H9 (cell line): ENCODE data around the gene TYMP. TPM values are rescaled to one million over a fixed set of nuclear protein-coding genes. Genes with fewer than 3 reads are reported as not detected.

Experiments used
- DNase-seq: peaks from one replicate; pipeline ENCODE4 v3.0.0-alpha.2; 2017
- H2AFZ ChIP-seq: one replicate; pipeline ENCODE4 v1.6.1; 2013; ENCODE audit warnings: mild to moderate bottlenecking, low read length, control low read depth, moderate library complexity
- H2AK5ac ChIP-seq: 2 replicates; pipeline ENCODE4 v1.6.1; 2013; ENCODE audit warnings: low read length, control low read depth, mixed read lengths; ENCODE audit not compliant: insufficient read length
- H2BK120ac ChIP-seq: one replicate; pipeline ENCODE4 v1.6.1; 2013; ENCODE audit warnings: low read depth, mild to moderate bottlenecking, low read length, control low read depth, inconsistent platforms; ENCODE audit not compliant: poor library complexity, severe bottlenecking
- H2BK12ac ChIP-seq: 2 replicates; pipeline ENCODE4 v1.6.1; 2013; ENCODE audit warnings: low read length, control low read depth, mixed read lengths, low read depth; ENCODE audit not compliant: insufficient read length
- H2BK15ac ChIP-seq: 2 replicates; pipeline ENCODE4 v1.6.1; 2013; ENCODE audit warnings: low read depth, low read length, control low read depth
- H2BK20ac ChIP-seq: one replicate; pipeline ENCODE4 v1.6.1; 2013; ENCODE audit warnings: low read depth, mild to moderate bottlenecking, low read length, control low read depth, inconsistent platforms; ENCODE audit not compliant: poor library complexity, severe bottlenecking
- H2BK5ac ChIP-seq: 2 replicates; pipeline ENCODE4 v1.6.1; 2013; ENCODE audit warnings: low read length, control low read depth, mixed read lengths; ENCODE audit not compliant: insufficient read length
- H3K14ac ChIP-seq: 2 replicates; pipeline ENCODE4 v1.6.1; 2013; ENCODE audit warnings: low read length, control low read depth; ENCODE audit not compliant: insufficient read depth
- H3K18ac ChIP-seq: 2 replicates; pipeline ENCODE4 v1.6.1; 2013; ENCODE audit warnings: low read depth, mild to moderate bottlenecking, mixed read lengths, low read length, control low read depth; ENCODE audit not compliant: insufficient read length
- H3K23ac ChIP-seq: 2 replicates; pipeline ENCODE4 v1.6.1; 2013; ENCODE audit warnings: low read length, control low read depth, mixed read lengths, low read depth; ENCODE audit not compliant: insufficient read length
- H3K23me2 ChIP-seq: 2 replicates; pipeline ENCODE4 v1.6.1; 2013; ENCODE audit warnings: low read depth, mild to moderate bottlenecking, mixed read lengths, low read length, control low read depth; ENCODE audit not compliant: insufficient read length, poor library complexity, severe bottlenecking
- H3K27ac ChIP-seq: 2 replicates; pipeline ENCODE4 v1.5.1; 2013; ENCODE audit warnings: low read length, control low read depth, mixed read lengths, low read depth; ENCODE audit not compliant: insufficient read length
- H3K27me3 ChIP-seq: 2 replicates; pipeline ENCODE4 v1.6.1; 2013; ENCODE audit warnings: low read length, control low read depth, inconsistent platforms; ENCODE audit not compliant: insufficient read depth
- H3K4ac ChIP-seq: 2 replicates; pipeline ENCODE4 v1.6.1; 2013; ENCODE audit warnings: low read depth, mild to moderate bottlenecking, control low read depth, inconsistent platforms, low read length, moderate library complexity
- H3K4me1 ChIP-seq: 2 replicates; pipeline ENCODE4 v1.6.1; 2013; ENCODE audit warnings: low read length, control low read depth, inconsistent platforms; ENCODE audit not compliant: insufficient read depth
- H3K4me2 ChIP-seq: 2 replicates; pipeline ENCODE4 v1.6.1; 2013; ENCODE audit warnings: low read length, control low read depth, mixed read lengths; ENCODE audit not compliant: insufficient read length, insufficient read depth
- H3K56ac ChIP-seq: 2 replicates; pipeline ENCODE4 v1.6.1; 2013; ENCODE audit warnings: low read depth, mild to moderate bottlenecking, mixed read lengths, low read length, control low read depth; ENCODE audit not compliant: insufficient read length
- H3K79me1 ChIP-seq: 2 replicates; pipeline ENCODE4 v1.6.1; 2013; ENCODE audit warnings: low read depth, mild to moderate bottlenecking, moderate library complexity, low read length, control low read depth, inconsistent platforms; ENCODE audit not compliant: insufficient read depth, poor library complexity, severe bottlenecking
- H3K79me2 ChIP-seq: 2 replicates; pipeline ENCODE4 v1.6.1; 2013; ENCODE audit warnings: low read length, control low read depth, inconsistent platforms; ENCODE audit not compliant: insufficient read depth
- H3K9ac ChIP-seq: 2 replicates; pipeline ENCODE4 v1.6.1; 2013; ENCODE audit warnings: low read length, control low read depth, mixed read lengths; ENCODE audit not compliant: insufficient read length; ENCODE audit errors: extremely low read depth
- H3K9me3 ChIP-seq: one replicate; pipeline ENCODE4 v1.6.1; 2013; ENCODE audit warnings: low read depth, low read length, inconsistent platforms; ENCODE audit not compliant: control insufficient read depth
- H3T11ph ChIP-seq: one replicate; pipeline ENCODE4 v1.6.1; 2013; ENCODE audit warnings: mild to moderate bottlenecking, low read length, control low read depth, inconsistent platforms
- H4K20me1 ChIP-seq: one replicate; pipeline ENCODE4 v1.6.1; 2013; ENCODE audit not compliant: control insufficient read depth, insufficient read length, insufficient read depth
- H4K5ac ChIP-seq: 2 replicates; pipeline ENCODE4 v1.6.1; 2013; ENCODE audit warnings: low read depth, mild to moderate bottlenecking, mixed read lengths, low read length, control low read depth; ENCODE audit not compliant: insufficient read length
- H4K8ac ChIP-seq: replicated peaks from 2 replicates; pipeline ENCODE4 v1.6.1; 2013; ENCODE audit warnings: low read length, control low read depth, mixed read lengths, low read depth; ENCODE audit not compliant: insufficient read length
- H4K91ac ChIP-seq: 2 replicates; pipeline ENCODE4 v1.6.1; 2013; ENCODE audit warnings: low read depth, mild to moderate bottlenecking, moderate library complexity, mixed read lengths, low read length, control low read depth; ENCODE audit not compliant: insufficient read length
- H3K27ac Mint-ChIP-seq, 3 experiments: 2 replicates in 2 of 3; 3 replicates in 1 of 3; pipeline ENCODE4 v1.8.0; 2020 to 2021; ENCODE audit warnings: mixed read lengths in 3 of 3, mild to moderate bottlenecking in 1 of 3, moderate library complexity in 1 of 3
- H3K27me3 Mint-ChIP-seq: 2 replicates; pipeline ENCODE4 v1.8.0; 2021; ENCODE audit warnings: low read depth, mild to moderate bottlenecking, moderate library complexity, mixed read lengths
- H3K36me3 Mint-ChIP-seq, 3 experiments: 2 replicates in 2 of 3; 3 replicates in 1 of 3; pipeline ENCODE4 v1.8.0; 2020 to 2021; ENCODE audit warnings: low read depth in 3 of 3, mixed read lengths in 3 of 3; ENCODE audit not compliant: insufficient read depth in 1 of 3
- H3K4me1 Mint-ChIP-seq, 2 experiments: 2 replicates each; pipeline ENCODE4 v1.8.0; 2020; ENCODE audit warnings: mixed read lengths in 2 of 2
- H3K4me3 Mint-ChIP-seq, 2 experiments: 2 replicates in 1 of 2; 3 replicates in 1 of 2; pipeline ENCODE4 v1.8.0; 2020 to 2021; ENCODE audit warnings: mild to moderate bottlenecking in 2 of 2, mixed read lengths in 2 of 2, moderate library complexity in 1 of 2
- H3K9me3 Mint-ChIP-seq, 2 experiments: 2 replicates in 1 of 2; 3 replicates in 1 of 2; pipeline ENCODE4 v1.8.0; 2020; ENCODE audit warnings: mild to moderate bottlenecking in 2 of 2, mixed read lengths in 2 of 2, moderate library complexity in 1 of 2
- WGBS: extraction: QIAGEN DNeasy Blood & Tissue Kit; methylation state at CpG from one replicate; pipeline ENCODE4 v1.1.7; 2013; ENCODE audit warnings: missing lambda C conversion rate, low lambda C conversion rate, mixed read lengths; ENCODE audit not compliant: insufficient read length; ENCODE audit errors: extremely low coverage; 5-methylcytosine and 5-hydroxymethylcytosine counted together
- total RNA-seq: library from RNA; stranded (reverse); gene quantifications from 2 replicates; pipeline ENCODE4 v1.2.1, GENCODE V29; 2021
- TF ChIP-seq, protein P1 (sequence below): fragments of 200-600 bp; sonication (generic); conservative IDR thresholded peaks from 3 replicates; pipeline ENCODE4 v1.8.0; 2021; ENCODE audit warnings: antibody characterized with exemption, mild to moderate bottlenecking

Gene TYMP
- total RNA-seq, 1 experiment from 2014 or later, result 1.0 TPM

GRCh38 chr22:50571264-50572175, 41.7 kb upstream of the TYMP start:
- no peak overlapping the region for H3T11ph ChIP-seq
- no peaks in the 10 kb centered on the region for H3K9me3 ChIP-seq
- H3K18ac ChIP-seq, result no peak overlapping the region
- H3K4ac ChIP-seq, result no peak overlapping the region
- H3K36me3 Mint-ChIP-seq, result peaks cover 13 to 78% (median 71%) of the 10 kb centered on the region in 3 experiments
- no peak overlapping the region for H4K5ac ChIP-seq
- H2BK20ac ChIP-seq, result no peak overlapping the region
- no peaks in the 10 kb centered on the region for H3K9me3 Mint-ChIP-seq
- H3K27me3 ChIP-seq, result no peaks in the 10 kb centered on the region
- no peaks in the 10 kb centered on the region for H4K20me1 ChIP-seq
- H3K23me2 ChIP-seq, result no peaks in the 10 kb centered on the region
- H3K79me1 ChIP-seq, result no peaks in the 10 kb centered on the region
- H3K4me1 ChIP-seq, result no peaks in the 10 kb centered on the region
- H2BK5ac ChIP-seq, result no peak overlapping the region
- no peak overlapping the region for H2BK15ac ChIP-seq
- no peak overlapping the region for H2AFZ ChIP-seq
- H3K27me3 Mint-ChIP-seq, result no peaks in the 10 kb centered on the region; the same call in 1 of the 2 replicates
- no peak overlapping the region for H2BK12ac ChIP-seq
- no peak overlapping the region for H3K4me3 Mint-ChIP-seq
- H3K27ac ChIP-seq, result no peak overlapping the region
- no peak overlapping the region for H3K9ac ChIP-seq
- no peak overlapping the region for H3K23ac ChIP-seq
- TF ChIP-seq, protein P1, sequence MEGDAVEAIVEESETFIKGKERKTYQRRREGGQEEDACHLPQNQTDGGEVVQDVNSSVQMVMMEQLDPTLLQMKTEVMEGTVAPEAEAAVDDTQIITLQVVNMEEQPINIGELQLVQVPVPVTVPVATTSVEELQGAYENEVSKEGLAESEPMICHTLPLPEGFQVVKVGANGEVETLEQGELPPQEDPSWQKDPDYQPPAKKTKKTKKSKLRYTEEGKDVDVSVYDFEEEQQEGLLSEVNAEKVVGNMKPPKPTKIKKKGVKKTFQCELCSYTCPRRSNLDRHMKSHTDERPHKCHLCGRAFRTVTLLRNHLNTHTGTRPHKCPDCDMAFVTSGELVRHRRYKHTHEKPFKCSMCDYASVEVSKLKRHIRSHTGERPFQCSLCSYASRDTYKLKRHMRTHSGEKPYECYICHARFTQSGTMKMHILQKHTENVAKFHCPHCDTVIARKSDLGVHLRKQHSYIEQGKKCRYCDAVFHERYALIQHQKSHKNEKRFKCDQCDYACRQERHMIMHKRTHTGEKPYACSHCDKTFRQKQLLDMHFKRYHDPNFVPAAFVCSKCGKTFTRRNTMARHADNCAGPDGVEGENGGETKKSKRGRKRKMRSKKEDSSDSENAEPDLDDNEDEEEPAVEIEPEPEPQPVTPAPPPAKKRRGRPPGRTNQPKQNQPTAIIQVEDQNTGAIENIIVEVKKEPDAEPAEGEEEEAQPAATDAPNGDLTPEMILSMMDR, result no peak
- H4K91ac ChIP-seq, result no peak overlapping the region
- no peak overlapping the region for H2AK5ac ChIP-seq
- no peak for DNase-seq
- no peak overlapping the region for H3K14ac ChIP-seq
- H3K79me2 ChIP-seq, result no peaks in the 10 kb centered on the region
- H2BK120ac ChIP-seq, result no peak overlapping the region
- H3K27ac Mint-ChIP-seq, result no peak overlapping the region
- no peak overlapping the region for H3K4me2 ChIP-seq
- WGBS, result no CpG with 5 or more reads among the region's 26 CpGs
- H3K4me1 Mint-ChIP-seq, result no peaks in the 10 kb centered on the region
- H3K56ac ChIP-seq, result no peak overlapping the region
- H4K8ac ChIP-seq, result no peak overlapping the region
